Cerebellar nuclear complex (tissue), 1 donor: ENCODE measurements around the gene LHFPL2.
"Not testable (repeated sequence)": the region's sequence is repeated elsewhere in the genome, so short reads cannot be mapped to it uniquely, and the experiment has no call there.

Experiments used
- DNase-seq, 2 experiments: peaks; one replicate each; lab custom pipeline; 2025; lab: John Stamatoyannopoulos, UW

The LHFPL2 gene

GRCh38 chr5:78666975-78667374, 18.4 kb upstream of the LHFPL2 start:
- not testable (repeated sequence) for DNase-seq

DNA sequence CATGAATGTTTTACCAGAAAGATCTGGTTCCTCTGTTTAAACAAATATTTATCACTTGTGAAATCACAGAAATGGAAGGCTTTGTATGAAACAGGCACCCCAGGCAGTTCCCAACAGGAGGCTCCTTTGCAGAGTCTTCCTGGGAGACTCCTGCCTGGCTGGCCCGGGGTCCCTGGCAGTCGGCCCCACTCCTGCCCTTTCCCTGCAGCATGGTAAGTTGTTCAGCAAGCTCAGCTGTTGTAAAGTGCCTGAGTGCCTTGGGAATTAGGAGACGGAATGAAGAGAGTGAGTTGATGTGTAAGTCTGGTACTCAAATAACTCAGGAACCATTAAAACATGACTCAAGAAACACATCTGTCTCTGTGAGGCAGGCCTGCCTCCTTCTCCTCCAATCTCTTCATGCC, 17.5 kb upstream of the LHFPL2 start:
- no peak for DNase-seq

DNA sequence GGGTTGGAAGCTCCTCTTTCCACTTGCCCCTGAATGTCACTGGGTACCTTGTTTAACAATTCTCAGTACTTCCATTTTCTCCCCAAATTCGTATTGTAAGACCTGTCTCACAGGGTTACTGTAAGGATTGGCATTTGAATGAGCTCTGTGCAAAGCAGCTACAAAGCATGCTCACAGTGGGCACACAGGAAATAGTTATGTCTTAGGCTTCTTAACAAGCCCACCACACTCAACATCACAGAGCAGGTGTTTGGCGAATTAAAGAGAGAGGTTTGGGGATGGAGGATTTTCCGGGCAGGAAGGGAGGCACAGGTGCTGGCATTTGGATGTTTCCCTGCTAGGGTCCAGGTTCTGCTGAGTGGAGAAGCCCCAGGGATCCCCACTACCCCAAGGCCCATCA, 17.0 kb upstream of the LHFPL2 start:
- no peak for DNase-seq

GRCh38 chr5:78662323-78662722, 13.8 kb upstream of the LHFPL2 start:
- no peak for DNase-seq

GRCh38 chr5:78661691-78662090, 13.1 kb upstream of the LHFPL2 start:
- DNase-seq, result no peak

DNA sequence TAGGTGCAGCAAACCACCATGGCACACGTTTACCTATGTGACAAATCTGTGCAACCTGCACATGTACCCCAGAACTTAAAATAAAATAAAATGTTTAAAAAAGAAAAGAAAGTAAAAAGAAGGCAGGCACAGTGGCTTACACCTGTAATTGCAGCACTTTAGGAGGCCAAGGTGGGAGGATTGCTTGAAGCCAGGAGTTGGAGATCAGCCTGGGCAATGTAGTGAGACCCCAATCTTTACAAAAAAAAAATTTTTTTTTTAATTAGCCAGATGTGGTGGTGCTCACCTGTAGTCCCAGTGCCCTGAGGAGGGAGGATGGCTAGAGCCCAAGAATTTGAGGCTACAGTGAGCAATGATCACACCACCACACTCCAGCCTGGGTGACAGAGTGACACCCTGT, 12.5 kb upstream of the LHFPL2 start:
- DNase-seq, result no peak

- DNase-seq, result no peak
Observed at GRCh38 chr5:78660401-78660800, 11.8 kb upstream of the LHFPL2 start.

GRCh38 chr5:78659714-78660113, 11.1 kb upstream of the LHFPL2 start:
- no peak for DNase-seq

- DNase-seq, result no peak
Observed at GRCh38 chr5:78659114-78659513, 10.5 kb upstream of the LHFPL2 start.

DNA sequence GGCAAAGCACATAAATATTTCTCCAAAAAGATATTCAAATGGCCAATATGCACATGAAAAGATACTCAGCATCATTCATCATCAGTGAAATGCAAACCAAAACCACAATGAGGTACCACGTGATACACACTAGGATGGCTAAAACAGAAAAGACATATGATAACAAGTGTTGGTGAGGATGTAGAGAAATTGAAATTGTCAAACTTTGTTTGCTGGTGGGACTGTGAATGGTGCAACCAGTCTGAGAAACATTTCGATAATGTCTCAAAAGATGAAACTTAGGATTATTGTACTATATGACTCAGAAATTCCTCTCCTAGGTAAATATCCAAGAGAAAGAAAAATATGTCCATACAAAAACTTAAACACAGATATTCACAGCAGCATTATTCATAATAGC, 8.6 kb upstream of the LHFPL2 start:
- DNase-seq, result no peak

GRCh38 chr5:78655746-78656290, 7.2 kb upstream of the LHFPL2 start:
- no peak for DNase-seq

DNA sequence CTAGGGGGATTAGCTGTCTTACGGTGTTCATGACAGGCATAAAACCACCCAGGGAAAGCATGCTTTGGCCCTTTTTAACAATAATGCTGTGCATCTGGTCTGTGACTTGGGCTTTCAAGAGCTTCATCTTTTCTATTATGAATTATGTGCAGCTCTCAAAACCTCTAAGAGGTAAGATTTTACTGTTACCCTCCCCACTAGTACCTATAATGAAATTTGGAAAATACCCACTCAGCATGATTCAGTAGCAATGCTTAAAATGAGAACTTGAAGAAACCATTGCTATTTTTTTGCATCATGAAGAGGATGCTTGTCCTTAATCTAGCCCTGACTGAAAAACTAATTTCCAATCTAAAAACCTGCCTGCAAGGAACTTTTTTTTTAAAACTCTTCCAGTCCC, 5.8 kb upstream of the LHFPL2 start:
- no peak for DNase-seq

DNA sequence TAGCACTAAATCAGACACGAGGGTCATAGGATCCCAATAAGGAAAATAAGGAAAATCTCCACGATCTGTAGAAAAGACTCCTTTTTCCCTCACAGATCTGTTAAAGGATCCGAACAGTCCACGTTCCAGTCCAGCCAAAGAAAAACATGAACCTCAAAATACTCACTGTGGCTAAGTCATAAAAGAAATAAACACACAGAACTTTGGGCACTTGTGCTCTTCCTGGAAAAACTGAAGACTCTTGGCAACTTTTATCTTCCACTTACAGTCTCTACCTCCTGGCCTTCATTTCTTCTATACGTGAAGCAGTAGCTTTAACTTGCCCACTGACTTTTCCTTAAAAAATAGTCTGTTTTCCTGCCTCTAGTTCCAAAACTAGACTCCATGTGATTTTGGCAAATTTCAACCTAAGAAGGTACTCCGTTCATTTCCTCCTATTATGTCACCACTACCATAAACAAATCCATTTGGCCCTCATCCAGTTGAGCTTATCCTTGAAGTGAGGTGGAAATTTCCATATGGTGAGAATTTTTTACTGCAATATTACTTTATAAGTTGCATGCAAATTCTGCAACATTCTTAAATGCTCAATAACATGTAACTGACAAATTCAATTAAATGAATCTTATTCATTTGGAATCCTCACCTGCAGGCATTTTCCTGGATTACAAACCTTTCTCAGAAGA, 5.3 kb upstream of the LHFPL2 start:
- DNase-seq, result no peak

DNA sequence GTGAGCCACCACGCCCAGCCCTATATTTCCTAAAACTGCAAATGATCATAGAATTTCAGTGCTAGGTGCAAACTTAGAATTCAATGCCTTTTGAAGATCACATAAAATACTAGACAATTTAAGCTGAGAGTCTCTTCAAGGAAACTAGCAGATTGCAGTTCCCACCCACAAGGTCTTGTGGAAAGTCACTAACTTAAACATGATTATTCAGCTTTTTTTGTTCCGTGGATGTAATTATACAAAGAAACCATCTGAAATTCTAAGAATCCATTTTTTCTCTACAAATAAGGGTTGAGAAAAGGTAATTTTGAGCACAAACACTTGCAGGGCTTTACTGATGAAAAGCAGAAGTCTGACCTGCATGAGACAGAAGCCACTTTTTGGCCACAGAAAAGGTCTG, 4.5 kb upstream of the LHFPL2 start:
- no peak for DNase-seq

- DNase-seq, result no peak
Observed at GRCh38 chr5:78651468-78651867, 2.9 kb upstream of the LHFPL2 start.

DNA sequence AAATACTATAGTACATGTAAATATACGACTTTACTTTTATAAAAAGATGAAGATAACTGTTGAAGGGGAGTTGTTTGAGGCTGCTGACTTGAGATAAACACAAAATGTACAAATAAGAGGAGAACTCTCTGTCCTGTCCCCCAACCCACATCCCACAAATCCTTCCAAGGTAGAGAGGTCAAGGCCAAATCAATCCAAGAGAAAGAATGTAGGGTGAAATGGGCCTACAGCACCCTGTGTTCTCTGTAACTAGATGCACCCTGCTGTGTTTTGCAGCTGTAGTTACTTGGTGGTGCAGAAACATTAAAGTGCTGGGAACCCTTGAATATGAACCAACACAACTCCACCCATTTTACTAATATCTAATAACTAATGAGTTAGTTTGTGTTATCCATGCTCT, 2.0 kb upstream of the LHFPL2 start:
- no peak for DNase-seq

DNA sequence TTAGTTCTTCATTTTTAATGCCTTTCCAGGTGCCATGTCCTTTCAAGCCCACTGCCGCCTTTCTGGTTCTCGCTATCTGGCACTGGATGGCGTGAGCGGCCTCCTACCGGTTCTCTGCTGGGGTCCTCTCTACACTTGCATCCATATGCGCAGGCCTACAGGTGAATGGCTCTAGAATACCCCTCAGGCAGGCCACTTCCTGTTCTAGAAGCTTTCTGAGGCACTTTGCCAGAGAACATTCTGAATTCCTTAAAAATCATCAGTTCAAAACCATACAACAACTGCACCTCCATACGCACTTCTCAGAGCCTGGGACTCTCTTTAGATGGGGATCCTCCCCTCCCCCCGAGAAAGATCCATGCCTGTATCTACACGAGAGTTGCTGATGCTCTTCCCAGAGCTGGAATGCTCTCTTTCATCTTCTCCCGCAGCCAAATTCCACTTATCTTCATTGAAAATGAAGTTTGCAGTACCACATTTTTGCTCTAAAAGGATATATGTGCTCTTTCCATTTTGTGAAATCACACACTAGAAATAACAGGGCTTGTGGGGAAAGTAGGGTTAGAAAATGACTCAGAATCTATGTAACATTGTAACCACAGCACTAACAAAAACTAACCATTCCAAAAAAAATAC, 1.4 kb upstream of the LHFPL2 start:
- DNase-seq, result no peak

DNA sequence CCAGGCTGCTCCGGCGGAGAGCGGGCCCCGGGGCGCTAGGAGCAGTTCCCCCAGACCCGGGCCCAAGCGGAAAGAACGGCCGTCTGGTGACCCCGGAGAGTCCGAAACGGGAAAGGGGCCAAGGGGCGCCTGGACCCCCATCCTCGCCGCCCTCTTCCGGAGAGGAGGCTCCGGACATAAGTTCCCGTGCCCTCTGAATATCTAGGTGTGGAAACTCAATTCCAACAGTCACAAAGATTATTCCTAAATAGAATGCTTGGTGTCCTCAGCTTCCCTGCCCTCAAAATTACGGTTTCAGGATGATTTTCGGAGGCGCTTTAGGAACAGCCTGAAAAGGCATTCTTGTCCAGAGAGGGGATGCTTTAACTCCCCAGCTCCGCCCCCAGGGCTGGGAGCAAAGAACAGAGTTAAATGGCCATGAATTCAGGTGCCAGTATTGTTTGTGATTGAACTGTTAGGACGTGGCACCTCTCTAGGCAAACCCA, 681 bp upstream of the LHFPL2 start:
- DNase-seq, result no peak

- no peak for DNase-seq
Observed at GRCh38 chr5:78647838-78648358, 674 bp downstream of the LHFPL2 start.

GRCh38 chr5:78647351-78647818, 1.2 kb downstream of the LHFPL2 start:
- peak in 1 of 2 experiments; percentile 6 for DNase-seq

GRCh38 chr5:78644741-78645300, 3.8 kb downstream of the LHFPL2 start:
- no peak for DNase-seq

GRCh38 chr5:78644129-78644528, 4.4 kb downstream of the LHFPL2 start:
- no peak for DNase-seq

DNA sequence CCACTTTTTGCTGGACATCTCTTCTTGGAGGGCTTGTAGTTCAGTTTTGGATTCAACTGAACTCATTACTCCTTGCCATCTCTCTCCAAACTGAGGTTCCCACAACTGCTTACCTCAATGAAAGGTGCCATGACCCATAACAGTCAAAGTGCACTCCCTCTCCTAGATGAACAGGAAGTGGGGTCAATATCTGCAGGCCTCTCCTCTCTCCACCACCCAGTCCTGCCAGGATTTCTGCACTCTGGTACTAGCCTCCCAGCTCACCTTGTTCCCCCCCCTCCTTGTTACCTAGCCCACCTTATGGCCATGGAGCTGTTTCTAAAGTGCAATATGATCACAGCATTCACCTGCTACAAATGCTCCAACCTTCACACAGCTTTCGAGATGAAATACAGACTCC, 5.9 kb downstream of the LHFPL2 start:
- DNase-seq, result no peak
